ENCODE results near the gene BST1. TPM values are rescaled to one million over a fixed set of nuclear protein-coding genes. Genes with fewer than 3 reads are reported as not detected.
A peak's percentile ranks its signal among the peaks of the same experiment; 100 is the strongest.

Gene BST1
- total and polyA plus RNA-seq, 2 experiments from 2014 or later: 0.99 to 1.8 TPM

GRCh38 chr4:15779306-15779705 lies 76.4 kb downstream of the BST1 start:
- Histone ChIP-seq H3K27me3 (ENCODE audit: insufficient read depth) (peaks cover 59% of the 10 kb centered on the region), H3K4me1 (ENCODE audit: insufficient read depth) (0 out of 2 replicates have a peak, but pooled peaks cover 2% of the 10 kb centered on the region), H2AFZ (peak overlapping the region; percentile 64), H3K79me2 (replicated peaks; ENCODE audit: insufficient read depth) (no peaks in the 10 kb centered on the region), H3K4me2 (peak overlapping the region; percentile 84), H3K36me3 (ENCODE audit: insufficient read depth) (no peaks in the 10 kb centered on the region), H3K9me2 (ENCODE audit: insufficient read depth) (peaks cover 10% of the 10 kb centered on the region), H3K4me3 (peak overlapping the region; percentile 59), H3K27ac (ENCODE audit: low read depth) (no peak overlapping the region), H4K20me1 (replicated peaks; ENCODE audit: insufficient read depth) (no peaks in the 10 kb centered on the region), H3F3A (replicated peaks; ENCODE audit: low read depth) (no peaks in the 10 kb centered on the region)
- no peak for TF ChIP-seq ZNF114 (CRISPR knock-in tag; IDR thresholded peaks at IDR 0.05)
- TF ChIP-seq, protein P1, sequence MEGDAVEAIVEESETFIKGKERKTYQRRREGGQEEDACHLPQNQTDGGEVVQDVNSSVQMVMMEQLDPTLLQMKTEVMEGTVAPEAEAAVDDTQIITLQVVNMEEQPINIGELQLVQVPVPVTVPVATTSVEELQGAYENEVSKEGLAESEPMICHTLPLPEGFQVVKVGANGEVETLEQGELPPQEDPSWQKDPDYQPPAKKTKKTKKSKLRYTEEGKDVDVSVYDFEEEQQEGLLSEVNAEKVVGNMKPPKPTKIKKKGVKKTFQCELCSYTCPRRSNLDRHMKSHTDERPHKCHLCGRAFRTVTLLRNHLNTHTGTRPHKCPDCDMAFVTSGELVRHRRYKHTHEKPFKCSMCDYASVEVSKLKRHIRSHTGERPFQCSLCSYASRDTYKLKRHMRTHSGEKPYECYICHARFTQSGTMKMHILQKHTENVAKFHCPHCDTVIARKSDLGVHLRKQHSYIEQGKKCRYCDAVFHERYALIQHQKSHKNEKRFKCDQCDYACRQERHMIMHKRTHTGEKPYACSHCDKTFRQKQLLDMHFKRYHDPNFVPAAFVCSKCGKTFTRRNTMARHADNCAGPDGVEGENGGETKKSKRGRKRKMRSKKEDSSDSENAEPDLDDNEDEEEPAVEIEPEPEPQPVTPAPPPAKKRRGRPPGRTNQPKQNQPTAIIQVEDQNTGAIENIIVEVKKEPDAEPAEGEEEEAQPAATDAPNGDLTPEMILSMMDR (conservative IDR thresholded peaks at IDR 0.05; ENCODE audit: low read depth in 2 of 2): peak; percentile 45 to 57
- DNase-seq (ENCODE audit: low spot score): peak; percentile 81
- H3K4me1 Mint-ChIP-seq: peaks cover 17% of the 10 kb centered on the region
- peak overlapping the region; percentile 74 for H3K4me3 Mint-ChIP-seq
- no peak overlapping the region for H3K27ac Mint-ChIP-seq
- no peaks in the 10 kb centered on the region for H3K36me3 Mint-ChIP-seq (ENCODE audit: low read depth)
- no peaks in the 10 kb centered on the region for H3K9me3 Mint-ChIP-seq
- peak; percentile 68 for ATAC-seq
- H3K27me3 Mint-ChIP-seq (ENCODE audit: insufficient read depth, low read depth, poor library complexity): peaks cover 25% of the 10 kb centered on the region

- TF ChIP-seq, protein P1 (conservative IDR thresholded peaks at IDR 0.05; ENCODE audit: low read depth in 2 of 2): no peak
- TF ChIP-seq ZNF462 (CRISPR knock-in tag; IDR thresholded peaks at IDR 0.05): no peak
- TF ChIP-seq, protein P2, sequence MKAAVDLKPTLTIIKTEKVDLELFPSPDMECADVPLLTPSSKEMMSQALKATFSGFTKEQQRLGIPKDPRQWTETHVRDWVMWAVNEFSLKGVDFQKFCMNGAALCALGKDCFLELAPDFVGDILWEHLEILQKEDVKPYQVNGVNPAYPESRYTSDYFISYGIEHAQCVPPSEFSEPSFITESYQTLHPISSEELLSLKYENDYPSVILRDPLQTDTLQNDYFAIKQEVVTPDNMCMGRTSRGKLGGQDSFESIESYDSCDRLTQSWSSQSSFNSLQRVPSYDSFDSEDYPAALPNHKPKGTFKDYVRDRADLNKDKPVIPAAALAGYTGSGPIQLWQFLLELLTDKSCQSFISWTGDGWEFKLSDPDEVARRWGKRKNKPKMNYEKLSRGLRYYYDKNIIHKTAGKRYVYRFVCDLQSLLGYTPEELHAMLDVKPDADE (IDR thresholded peaks at IDR 0.05): no peak
- TF ChIP-seq NANOG (IDR thresholded peaks at IDR 0.05; ENCODE audit: borderline replicate concordance): no peak
- TF ChIP-seq ZNF331 (CRISPR knock-in tag; IDR thresholded peaks at IDR 0.05; ENCODE audit: low read depth): no peak
- H2AFZ ChIP-seq: peak overlapping the region; percentile 64
Observed at GRCh38 chr4:15779809-15780208, 76.9 kb downstream of the BST1 start.

More at GRCh38 chr4:15779809-15780208, 76.9 kb downstream of the BST1 start:
- Histone ChIP-seq H3K79me2 (replicated peaks; ENCODE audit: insufficient read depth) (no peaks in the 10 kb centered on the region), H3K4me1 (ENCODE audit: insufficient read depth) (0 out of 2 replicates have a peak, but pooled peaks cover 2% of the 10 kb centered on the region), H4K20me1 (replicated peaks; ENCODE audit: insufficient read depth) (no peaks in the 10 kb centered on the region), H3K27ac (ENCODE audit: low read depth) (no peak overlapping the region), H3K9me2 (ENCODE audit: insufficient read depth) (peaks cover 10% of the 10 kb centered on the region), H3K36me3 (ENCODE audit: insufficient read depth) (no peaks in the 10 kb centered on the region), H3F3A (replicated peaks; ENCODE audit: low read depth) (no peaks in the 10 kb centered on the region), H3K4me3 (peak overlapping the region; percentile 59), H3K27me3 (ENCODE audit: insufficient read depth) (peaks cover 59% of the 10 kb centered on the region), H3K4me2 (peak overlapping the region; percentile 84)
- peaks cover 18% of the 10 kb centered on the region for H3K4me1 Mint-ChIP-seq
- no peak for DNase-seq (ENCODE audit: low spot score)
- H3K4me3 Mint-ChIP-seq: peak overlapping the region; percentile 74
- no peak overlapping the region for H3K27ac Mint-ChIP-seq
- no peak for ATAC-seq
- H3K36me3 Mint-ChIP-seq (ENCODE audit: low read depth): no peaks in the 10 kb centered on the region; the same call in 2 of the 3 replicates
- peaks cover 25% of the 10 kb centered on the region for H3K27me3 Mint-ChIP-seq (ENCODE audit: insufficient read depth, low read depth, poor library complexity)
- no peaks in the 10 kb centered on the region for H3K9me3 Mint-ChIP-seq

Measured in GM23338 (cell line).